WTC11 (cell line): ENCODE measurements around the gene GLYATL1B.

Experiments used
- ARID4B ChIP-seq: sonication (generic); formaldehyde crosslinking; IDR thresholded peaks from 2 replicates; pipeline ENCODE4 v1.8.0; 2023; ENCODE audit warnings: missing genetic modification reagents, mild to moderate bottlenecking, borderline replicate concordance
- CREB1 ChIP-seq: sonication (generic); formaldehyde crosslinking; IDR thresholded peaks from 2 replicates; pipeline ENCODE4 v1.8.0; 2023; ENCODE audit warnings: mild to moderate bottlenecking, missing genetic modification reagents
- E2F4 ChIP-seq: sonication (generic); formaldehyde crosslinking; IDR thresholded peaks from 2 replicates; pipeline ENCODE4 v1.8.1; 2022; ENCODE audit warnings: low read depth, mild to moderate bottlenecking, moderate library complexity, missing genetic modification reagents, borderline replicate concordance
- FOXJ3 ChIP-seq: sonication (generic); formaldehyde crosslinking; IDR thresholded peaks from 2 replicates; pipeline ENCODE4 v1.9.0; 2021; ENCODE audit warnings: missing genetic modification reagents, mild to moderate bottlenecking, borderline replicate concordance
- FOXP4 ChIP-seq: sonication (generic); formaldehyde crosslinking; IDR thresholded peaks from 2 replicates; pipeline ENCODE4 v1.8.0; 2022; ENCODE audit warnings: mild to moderate bottlenecking, missing genetic modification reagents
- NR1H2 ChIP-seq: sonication (generic); formaldehyde crosslinking; IDR thresholded peaks from 2 replicates; pipeline ENCODE4 v1.9.0; 2021; ENCODE audit warnings: mild to moderate bottlenecking, moderate library complexity, missing genetic modification reagents
- RELA ChIP-seq: sonication (generic); formaldehyde crosslinking; IDR thresholded peaks from 2 replicates; pipeline ENCODE4 v1.8.1; 2022; ENCODE audit warnings: missing genetic modification reagents, mild to moderate bottlenecking, borderline replicate concordance
- SP1 ChIP-seq: sonication (generic); formaldehyde crosslinking; conservative IDR thresholded peaks from 2 replicates; pipeline ENCODE4 v1.8.1; 2022; ENCODE audit warnings: missing genetic modification reagents
- TEAD1 ChIP-seq: sonication (generic); formaldehyde crosslinking; IDR thresholded peaks from 2 replicates; pipeline ENCODE4 v1.8.0; 2022; ENCODE audit warnings: mild to moderate bottlenecking, missing genetic modification reagents
- TEAD4 ChIP-seq: sonication (generic); formaldehyde crosslinking; IDR thresholded peaks from 2 replicates; pipeline ENCODE4 v1.8.0; 2022; ENCODE audit warnings: mild to moderate bottlenecking, missing genetic modification reagents
- ZSCAN18 ChIP-seq: fragments of 250-450 bp; sonication (Bioruptor Pico); IDR thresholded peaks from 2 replicates; pipeline ENCODE4 v2.1.2; 2022; ENCODE audit warnings: mild to moderate bottlenecking, moderate library complexity
- TF ChIP-seq, protein P1 (sequence below): fragments of 200-600 bp; IDR thresholded peaks from 2 replicates; pipeline ENCODE4 v1.8.0; 2022; ENCODE audit warnings: antibody characterized with exemption

DNA sequence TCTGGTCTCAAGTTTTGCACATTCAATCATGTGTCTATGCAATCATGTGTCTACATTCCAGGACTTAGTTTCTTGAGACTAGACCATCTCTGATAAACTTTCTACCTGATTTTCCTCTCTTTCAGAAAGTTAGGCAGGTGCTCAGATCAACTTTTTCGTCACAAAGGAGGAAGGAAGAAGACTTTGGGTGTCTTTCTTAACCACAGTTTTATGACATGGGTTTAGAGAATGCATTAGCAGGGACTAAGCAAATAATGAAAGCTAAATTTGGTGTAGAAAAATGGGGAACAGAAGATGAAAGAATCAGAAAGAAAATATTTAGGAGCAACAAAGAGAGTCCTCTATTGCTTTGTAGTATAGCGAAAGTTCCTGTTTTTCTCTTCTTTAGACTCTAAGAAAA lies 7.7 kb upstream of the GLYATL1B start:
- no peak for TF ChIP-seq SP1 (CRISPR knock-in tag)
- TF ChIP-seq FOXJ3: no peak
- TF ChIP-seq, protein P1, sequence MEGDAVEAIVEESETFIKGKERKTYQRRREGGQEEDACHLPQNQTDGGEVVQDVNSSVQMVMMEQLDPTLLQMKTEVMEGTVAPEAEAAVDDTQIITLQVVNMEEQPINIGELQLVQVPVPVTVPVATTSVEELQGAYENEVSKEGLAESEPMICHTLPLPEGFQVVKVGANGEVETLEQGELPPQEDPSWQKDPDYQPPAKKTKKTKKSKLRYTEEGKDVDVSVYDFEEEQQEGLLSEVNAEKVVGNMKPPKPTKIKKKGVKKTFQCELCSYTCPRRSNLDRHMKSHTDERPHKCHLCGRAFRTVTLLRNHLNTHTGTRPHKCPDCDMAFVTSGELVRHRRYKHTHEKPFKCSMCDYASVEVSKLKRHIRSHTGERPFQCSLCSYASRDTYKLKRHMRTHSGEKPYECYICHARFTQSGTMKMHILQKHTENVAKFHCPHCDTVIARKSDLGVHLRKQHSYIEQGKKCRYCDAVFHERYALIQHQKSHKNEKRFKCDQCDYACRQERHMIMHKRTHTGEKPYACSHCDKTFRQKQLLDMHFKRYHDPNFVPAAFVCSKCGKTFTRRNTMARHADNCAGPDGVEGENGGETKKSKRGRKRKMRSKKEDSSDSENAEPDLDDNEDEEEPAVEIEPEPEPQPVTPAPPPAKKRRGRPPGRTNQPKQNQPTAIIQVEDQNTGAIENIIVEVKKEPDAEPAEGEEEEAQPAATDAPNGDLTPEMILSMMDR: no peak
- no peak for TF ChIP-seq TEAD4
- no peak for TF ChIP-seq FOXP4 (CRISPR knock-in tag)
- no peak for TF ChIP-seq NR1H2
- TF ChIP-seq ZSCAN18 (CRISPR knock-in tag): no peak
- TF ChIP-seq RELA (CRISPR knock-in tag): no peak
- TF ChIP-seq TEAD1: no peak
- TF ChIP-seq CREB1 (CRISPR knock-in tag): no peak
- TF ChIP-seq ARID4B (CRISPR knock-in tag): no peak
- TF ChIP-seq E2F4: no peak
